CD1c-positive myeloid dendritic cell (primary cell): ENCODE results near the gene CD200.
"Not testable (repeated sequence)": the region's sequence is repeated elsewhere in the genome, so short reads cannot be mapped to it uniquely, and the experiment has no call there.

ENCODE experiments used
- DNase-seq: peaks from one replicate; pipeline ENCODE4 v3.0.0-alpha.2; 2016; ENCODE audit errors: extremely low spot score

CD200 gene

GRCh38 chr3:112390783-112391641 is 58.1 kb downstream of the CD200 start:
- no peak for DNase-seq

GRCh38 chr3:112391648-112392047 is 58.7 kb downstream of the CD200 start:
- peak; percentile 42 for DNase-seq

- DNase-seq = no peak
Measured at GRCh38 chr3:112392393-112393359, 59.7 kb downstream of the CD200 start.

- no peak for DNase-seq
Measured at GRCh38 chr3:112393360-112393728, 60.4 kb downstream of the CD200 start.

- DNase-seq = no peak
Measured at GRCh38 chr3:112394003-112394640, 61.2 kb downstream of the CD200 start.

GRCh38 chr3:112395181-112395895 is 62.4 kb downstream of the CD200 start:
- no peak for DNase-seq

GRCh38 chr3:112395896-112396290 is 62.9 kb downstream of the CD200 start:
- no peak for DNase-seq

- DNase-seq = no peak
Measured at GRCh38 chr3:112397556-112397955, 64.6 kb downstream of the CD200 start.

GRCh38 chr3:112399064-112399463 is 66.1 kb downstream of the CD200 start:
- no peak for DNase-seq

GRCh38 chr3:112399554-112399953 is 66.6 kb downstream of the CD200 start:
- not testable (repeated sequence) for DNase-seq

GRCh38 chr3:112400317-112400716 is 67.4 kb downstream of the CD200 start:
- DNase-seq = not testable (repeated sequence)

- DNase-seq = no peak
Measured at GRCh38 chr3:112401617-112402016, 68.7 kb downstream of the CD200 start.

GRCh38 chr3:112403103-112403502 is 70.1 kb downstream of the CD200 start:
- DNase-seq = no peak

GRCh38 chr3:112404924-112405549 is 72.1 kb downstream of the CD200 start:
- DNase-seq = not testable (repeated sequence)

GRCh38 chr3:112405845-112406244 is 72.9 kb downstream of the CD200 start:
- DNase-seq = peak; percentile 26

- no peak for DNase-seq
Measured at GRCh38 chr3:112407214-112407887, 74.4 kb downstream of the CD200 start.

GRCh38 chr3:112407888-112408702 is 75.1 kb downstream of the CD200 start:
- DNase-seq = no peak

- no peak for DNase-seq
Measured at GRCh38 chr3:112409041-112409440, 76.1 kb downstream of the CD200 start.

- no peak for DNase-seq
Measured at GRCh38 chr3:112411425-112411824, 78.5 kb downstream of the CD200 start.
